Measurements from ENCODE around the gene PPM1D. TPM values are rescaled to one million over a fixed set of nuclear protein-coding genes. Genes with fewer than 3 reads are reported as not detected.

Gene PPM1D
- total and polyA plus RNA-seq, 2 experiments from 2014 or later: 7.8 to 13.3 TPM

- TF ChIP-seq ZNF462 (CRISPR knock-in tag; IDR thresholded peaks at IDR 0.05) (no peak), ETS1 (IDR thresholded peaks at IDR 0.05) (no peak)
Measured at GRCh38 chr17:60659156-60659555, 59.2 kb downstream of the PPM1D start (continued).

DNA sequence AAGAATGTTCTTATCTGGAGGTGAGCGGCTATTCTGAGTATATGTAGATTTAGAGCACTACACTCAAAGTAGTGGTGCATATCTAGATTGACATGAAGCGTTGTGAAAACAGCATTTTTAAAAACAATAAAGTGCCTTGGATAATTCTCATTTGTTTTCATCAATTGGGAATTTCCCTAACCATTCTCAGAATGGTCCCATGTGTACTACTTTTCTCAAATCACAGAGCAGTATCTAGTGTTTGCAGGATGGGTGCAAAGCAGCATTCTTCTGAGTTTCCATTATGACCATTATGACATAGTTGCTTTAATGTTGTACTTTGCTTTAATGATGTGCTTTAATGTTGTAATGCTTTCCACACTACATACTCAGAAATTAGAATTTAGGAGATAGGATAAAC, 61.5 kb downstream of the PPM1D start:
- Histone ChIP-seq H3K79me2 (replicated peaks; ENCODE audit: insufficient read depth) (no peaks in the 10 kb centered on the region), H2AFZ (no peak overlapping the region), H3K27me3 (ENCODE audit: insufficient read depth) (no peaks in the 10 kb centered on the region), H3K4me3 (no peak overlapping the region), H3F3A (replicated peaks; ENCODE audit: low read depth) (no peaks in the 10 kb centered on the region), H3K36me3 (ENCODE audit: insufficient read depth) (peaks cover 6% of the 10 kb centered on the region; the same call in 1 of the 2 replicates), H3K4me1 (ENCODE audit: insufficient read depth) (no peaks in the 10 kb centered on the region), H4K20me1 (replicated peaks; ENCODE audit: insufficient read depth) (0 out of 2 replicates have a peak, but pooled peaks cover 4% of the 10 kb centered on the region), H3K9me2 (ENCODE audit: insufficient read depth) (no peaks in the 10 kb centered on the region), H3K27ac (ENCODE audit: low read depth) (no peak overlapping the region), H3K4me2 (no peak overlapping the region)
- Mint-ChIP-seq H3K27me3 (ENCODE audit: insufficient read depth, low read depth, poor library complexity) (no peaks in the 10 kb centered on the region), H3K9me3 (no peaks in the 10 kb centered on the region), H3K4me1 (no peaks in the 10 kb centered on the region), H3K27ac (no peak overlapping the region), H3K4me3 (no peak overlapping the region), H3K36me3 (ENCODE audit: low read depth) (peaks cover 17% of the 10 kb centered on the region; the same call in 2 of the 3 replicates)
- no peak for ATAC-seq
- DNase-seq (ENCODE audit: low spot score): no peak
- TF ChIP-seq NANOG (IDR thresholded peaks at IDR 0.05; ENCODE audit: borderline replicate concordance) (no peak), ZNF462 (CRISPR knock-in tag; IDR thresholded peaks at IDR 0.05) (no peak), POLR2AphosphoS5 (IDR thresholded peaks at IDR 0.05; ENCODE audit: low read depth) (no peak), ZNF331 (CRISPR knock-in tag; IDR thresholded peaks at IDR 0.05; ENCODE audit: low read depth) (no peak), JUNB (IDR thresholded peaks at IDR 0.05; ENCODE audit: unreplicated experiment) (no peak)
- TF ChIP-seq, protein P1, sequence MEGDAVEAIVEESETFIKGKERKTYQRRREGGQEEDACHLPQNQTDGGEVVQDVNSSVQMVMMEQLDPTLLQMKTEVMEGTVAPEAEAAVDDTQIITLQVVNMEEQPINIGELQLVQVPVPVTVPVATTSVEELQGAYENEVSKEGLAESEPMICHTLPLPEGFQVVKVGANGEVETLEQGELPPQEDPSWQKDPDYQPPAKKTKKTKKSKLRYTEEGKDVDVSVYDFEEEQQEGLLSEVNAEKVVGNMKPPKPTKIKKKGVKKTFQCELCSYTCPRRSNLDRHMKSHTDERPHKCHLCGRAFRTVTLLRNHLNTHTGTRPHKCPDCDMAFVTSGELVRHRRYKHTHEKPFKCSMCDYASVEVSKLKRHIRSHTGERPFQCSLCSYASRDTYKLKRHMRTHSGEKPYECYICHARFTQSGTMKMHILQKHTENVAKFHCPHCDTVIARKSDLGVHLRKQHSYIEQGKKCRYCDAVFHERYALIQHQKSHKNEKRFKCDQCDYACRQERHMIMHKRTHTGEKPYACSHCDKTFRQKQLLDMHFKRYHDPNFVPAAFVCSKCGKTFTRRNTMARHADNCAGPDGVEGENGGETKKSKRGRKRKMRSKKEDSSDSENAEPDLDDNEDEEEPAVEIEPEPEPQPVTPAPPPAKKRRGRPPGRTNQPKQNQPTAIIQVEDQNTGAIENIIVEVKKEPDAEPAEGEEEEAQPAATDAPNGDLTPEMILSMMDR (conservative IDR thresholded peaks at IDR 0.05; ENCODE audit: low read depth in 2 of 2): no peak

All from GM23338 (cell line).